GM18498 (cell line): ENCODE results near the gene IDI2.
"Not testable (repeated sequence)": the region's sequence is repeated elsewhere in the genome, so short reads cannot be mapped to it uniquely, and the experiment has no call there.

Source experiments
- ATAC-seq: cut with Tn5 transposase; IDR thresholded peaks from one replicate; pipeline ENCODE4 v1.9.1; 2021; ENCODE audit warnings: mild to moderate bottlenecking, moderate library complexity; ENCODE audit not compliant: unreplicated experiment

IDI2 gene

DNA sequence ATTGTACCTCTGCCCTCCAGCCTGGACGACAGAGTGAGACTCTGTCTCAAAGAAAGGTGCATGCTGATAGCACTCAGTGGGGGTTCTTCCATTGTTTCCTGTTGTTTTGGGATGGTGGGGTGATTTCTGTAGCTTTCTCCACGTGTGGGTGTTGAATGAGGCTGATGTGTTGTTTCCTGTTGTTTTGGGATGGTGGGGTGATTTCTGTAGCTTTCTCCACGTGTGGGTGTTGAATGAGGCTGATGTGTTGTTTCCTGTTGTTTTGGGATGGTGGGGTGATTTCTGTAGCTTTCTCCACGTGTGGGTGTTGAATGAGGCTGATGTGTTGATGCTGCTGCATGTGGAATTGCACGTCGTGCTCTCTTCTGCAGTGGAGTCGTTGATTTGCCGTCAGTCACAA lies 15.7 kb downstream of the IDI2 start:
- ATAC-seq: not testable (repeated sequence)

DNA sequence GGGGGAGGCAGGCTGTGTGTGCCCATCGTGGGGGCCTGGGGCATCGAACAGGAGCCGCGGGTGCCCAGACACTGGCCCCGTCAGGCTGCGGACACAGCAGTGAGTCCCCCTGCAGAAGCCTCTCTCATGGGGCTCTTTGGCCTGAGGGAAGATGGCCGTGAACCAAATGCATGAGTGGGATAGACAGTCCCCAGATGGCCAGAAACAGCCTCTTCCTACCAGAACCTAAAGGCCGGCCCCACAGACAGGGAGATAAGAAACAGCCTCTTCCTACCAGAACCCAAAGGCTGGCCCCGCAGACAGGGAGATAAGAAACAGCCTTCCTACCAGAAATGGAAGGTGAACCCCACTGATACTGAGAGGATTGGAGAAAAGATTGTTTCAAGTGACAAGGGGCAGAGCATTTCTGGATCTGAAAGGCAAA lies 16.6 kb downstream of the IDI2 start:
- ATAC-seq: no peak

DNA sequence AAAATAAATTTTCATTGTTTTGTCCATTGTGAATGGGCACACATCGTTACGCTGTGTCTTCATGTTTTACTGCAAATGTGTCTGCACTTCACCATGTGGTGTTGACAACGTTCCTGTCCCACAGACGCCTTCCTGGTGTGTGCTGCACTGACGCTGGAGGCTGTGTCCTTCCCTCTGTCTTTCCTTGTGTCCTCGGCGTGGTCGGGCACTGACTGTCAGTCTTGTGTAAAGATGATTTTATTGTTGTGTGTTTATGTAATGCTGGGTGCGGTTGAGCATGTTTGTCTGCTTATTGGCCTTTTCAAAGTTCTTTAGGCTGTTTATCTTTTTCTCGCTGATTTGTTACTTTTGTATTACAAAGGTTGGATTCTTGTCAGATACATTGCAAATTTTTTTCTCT lies 18.1 kb downstream of the IDI2 start:
- ATAC-seq: no peak

DNA sequence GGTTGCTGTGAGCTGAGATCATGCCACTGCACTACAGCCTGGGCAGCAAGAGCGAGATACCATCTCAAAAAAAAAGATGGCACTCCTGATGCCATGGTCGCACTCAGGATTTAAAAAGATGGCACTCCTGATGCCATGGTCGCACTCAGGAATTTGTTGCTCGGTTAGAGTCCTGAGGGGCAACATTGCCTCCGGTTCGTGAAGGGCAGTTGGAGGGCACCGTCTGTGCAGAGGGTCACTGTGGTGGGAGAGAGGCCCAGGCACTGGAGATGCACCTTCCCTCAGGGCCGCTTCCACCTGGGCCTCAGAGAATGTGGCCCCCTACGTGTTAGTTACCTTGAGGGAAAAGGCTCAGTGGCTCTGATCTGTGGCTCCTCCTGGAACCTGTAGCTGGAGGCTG lies 19.1 kb downstream of the IDI2 start:
- ATAC-seq: no peak

DNA sequence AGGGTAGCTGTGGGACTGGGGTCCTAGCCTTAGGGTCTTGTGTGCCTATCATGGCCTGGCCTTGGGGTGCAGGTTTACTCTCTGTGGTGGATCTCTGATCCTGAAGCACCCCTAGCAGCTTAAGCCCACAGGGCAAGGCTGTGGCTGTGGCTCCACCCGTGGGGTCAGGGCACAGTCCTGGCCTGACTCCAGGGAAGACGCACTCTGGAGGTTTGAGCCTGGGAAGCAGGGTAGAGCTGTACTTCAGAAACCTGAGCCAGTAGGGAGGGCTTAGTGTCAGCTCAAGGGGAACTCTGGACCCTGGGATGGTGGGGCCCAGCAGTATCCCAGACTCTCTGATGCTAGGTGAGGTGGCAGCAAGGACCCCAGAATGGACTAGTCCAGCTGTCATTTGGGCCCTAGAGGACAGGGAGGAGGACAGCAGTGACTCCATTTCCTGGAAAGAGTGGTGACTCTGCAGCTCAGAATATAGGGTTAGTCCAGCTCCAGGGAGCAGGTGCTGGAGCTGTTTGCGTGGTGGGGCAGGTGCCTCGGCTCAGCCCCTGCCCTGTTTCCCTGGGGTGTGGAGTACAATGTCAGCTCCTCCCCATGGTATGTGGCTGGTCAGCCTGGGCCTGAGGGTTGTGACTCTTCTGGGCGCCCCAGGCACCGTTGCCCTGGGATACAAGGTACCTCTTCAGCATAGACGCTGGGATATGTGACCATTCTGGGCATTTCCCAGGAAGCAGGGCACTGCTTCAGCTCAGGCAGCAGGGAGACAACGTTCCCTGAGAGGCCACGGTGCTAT lies 21.6 kb downstream of the IDI2 start:
- no peak for ATAC-seq

DNA sequence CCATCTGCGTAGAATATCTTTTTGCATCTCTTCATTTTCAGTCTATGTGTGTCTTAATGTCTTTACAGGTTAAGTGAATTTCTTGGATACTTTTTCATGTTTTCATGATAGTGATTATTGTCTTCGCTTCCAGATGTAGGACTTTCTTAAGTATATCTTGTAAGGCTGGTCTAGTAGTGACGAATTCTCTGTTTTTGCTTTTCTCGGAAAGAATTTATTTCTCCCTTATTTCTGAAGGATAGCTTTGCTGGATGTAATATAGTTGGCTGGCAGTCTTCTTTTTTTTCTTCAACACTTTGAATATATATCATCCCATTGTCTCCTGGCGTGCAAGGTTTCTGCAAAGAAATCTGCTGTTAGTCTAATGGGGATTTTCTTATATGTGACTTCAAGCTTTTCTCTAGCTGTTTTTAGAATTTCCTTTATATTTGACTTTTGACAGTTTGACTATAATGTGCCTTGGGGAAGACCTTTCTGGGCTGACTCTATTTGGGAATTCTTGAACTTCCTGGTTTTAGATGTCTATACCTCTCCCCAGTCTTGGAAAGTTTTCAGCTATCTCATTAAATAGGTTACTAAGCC lies 23.1 kb downstream of the IDI2 start:
- no peak for ATAC-seq

DNA sequence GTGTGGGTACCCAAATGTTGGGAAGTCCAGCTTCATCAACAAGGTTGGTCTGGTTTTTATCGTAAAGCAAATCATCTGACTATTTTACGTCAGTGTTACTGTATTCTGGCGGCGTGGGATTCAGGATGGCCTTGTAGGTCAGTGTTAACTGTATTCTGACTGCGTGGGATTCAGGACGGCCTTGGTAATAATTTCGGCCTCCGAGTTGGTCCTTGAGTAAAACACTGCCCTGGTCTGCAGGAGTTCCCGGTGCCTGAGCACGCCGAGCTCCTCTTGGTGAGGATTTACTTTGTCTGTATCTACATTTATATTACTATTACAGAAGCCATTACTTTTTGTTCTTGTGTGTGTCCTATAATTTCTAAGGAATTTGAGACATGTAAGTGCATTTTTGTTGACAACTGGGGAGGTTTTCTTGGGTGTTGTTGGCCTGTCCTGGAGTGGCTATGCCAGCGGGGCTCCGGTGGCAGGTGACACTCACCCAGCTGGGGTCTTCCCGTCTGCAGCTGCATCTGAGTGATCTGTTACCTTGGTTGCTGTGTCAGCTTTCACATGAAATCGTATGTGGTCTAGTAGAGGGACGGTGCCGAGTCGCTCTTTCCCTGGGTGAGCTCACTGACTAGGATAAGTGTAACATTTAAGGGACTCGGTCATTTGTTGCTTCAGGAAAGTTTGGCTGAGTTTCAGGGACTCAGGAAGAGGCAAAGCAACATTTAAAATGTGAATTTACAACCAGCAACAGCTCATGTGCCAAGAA lies 28.2 kb downstream of the IDI2 start:
- ATAC-seq: no peak

DNA sequence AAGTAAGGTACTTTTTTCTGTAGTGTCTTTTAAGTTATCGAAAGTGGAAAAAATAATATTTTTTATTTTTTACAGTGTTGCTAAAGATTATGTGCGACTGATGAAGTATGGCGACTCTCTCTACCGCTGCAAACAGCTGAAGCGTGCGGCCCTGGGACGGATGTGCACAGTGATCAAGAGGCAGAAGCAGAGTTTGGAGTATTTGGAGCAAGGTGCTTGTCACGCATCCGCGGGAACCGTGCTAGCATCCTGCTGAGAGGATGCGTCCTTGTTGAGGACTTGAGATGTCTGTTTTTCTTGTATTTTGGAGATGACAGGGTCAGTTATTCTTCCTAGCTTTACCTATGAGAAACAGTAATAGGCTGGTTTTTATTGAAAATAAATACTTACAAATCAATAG lies 29.6 kb downstream of the IDI2 start:
- ATAC-seq: no peak

DNA sequence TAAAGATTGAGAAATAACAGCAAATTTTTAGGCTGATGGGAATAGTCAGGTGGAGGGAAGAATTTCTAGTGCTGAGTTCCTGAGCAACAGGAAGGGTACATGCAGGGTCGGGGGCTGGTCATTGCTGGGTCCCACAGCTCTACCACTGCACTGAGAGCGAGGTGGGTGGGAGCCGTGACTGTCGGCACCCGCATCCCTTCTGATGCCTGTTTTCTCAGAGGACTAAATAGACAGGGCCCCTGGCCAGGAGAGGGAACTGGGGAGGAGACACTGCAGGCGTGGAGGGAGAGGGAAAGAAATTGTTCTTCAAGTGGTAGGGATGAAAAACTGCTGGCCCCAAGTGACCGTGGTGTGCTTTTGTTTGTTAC lies 30.1 kb downstream of the IDI2 start:
- no peak for ATAC-seq

DNA sequence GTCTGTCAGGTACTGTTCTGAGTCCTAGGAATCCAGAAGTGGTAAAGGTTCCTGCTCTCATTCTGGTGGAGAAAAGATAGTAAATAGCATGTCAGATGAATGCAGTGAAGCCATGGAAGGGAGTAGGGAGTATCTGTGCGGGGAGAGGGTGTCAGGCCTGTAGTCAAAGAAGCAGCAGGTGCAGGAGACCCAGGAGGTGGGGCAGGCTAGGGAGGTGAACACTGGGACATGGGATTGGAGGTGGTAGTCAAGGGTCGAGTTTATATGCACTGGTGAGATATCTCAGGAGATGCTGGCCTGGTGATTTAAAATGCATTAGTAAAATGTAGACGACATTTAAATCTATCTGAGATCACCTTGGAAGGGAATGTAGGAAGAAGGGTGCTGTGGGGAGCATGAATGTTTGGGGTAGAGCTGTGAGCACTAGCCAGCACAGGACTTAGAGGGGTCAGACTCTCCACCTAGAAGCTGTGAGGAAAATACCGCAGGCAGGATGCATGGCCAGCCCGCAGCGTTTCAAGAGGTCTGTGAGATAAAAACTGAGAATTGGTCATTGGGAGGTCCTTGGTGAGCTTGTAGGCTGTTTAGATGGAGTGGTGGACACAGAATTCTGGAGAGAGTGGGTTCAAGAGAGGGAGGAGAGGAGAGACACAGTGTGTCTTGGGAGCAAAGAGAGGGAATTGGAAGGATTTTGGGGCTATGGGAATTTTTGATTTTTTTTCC lies 30.7 kb downstream of the IDI2 start:
- ATAC-seq: no peak

DNA sequence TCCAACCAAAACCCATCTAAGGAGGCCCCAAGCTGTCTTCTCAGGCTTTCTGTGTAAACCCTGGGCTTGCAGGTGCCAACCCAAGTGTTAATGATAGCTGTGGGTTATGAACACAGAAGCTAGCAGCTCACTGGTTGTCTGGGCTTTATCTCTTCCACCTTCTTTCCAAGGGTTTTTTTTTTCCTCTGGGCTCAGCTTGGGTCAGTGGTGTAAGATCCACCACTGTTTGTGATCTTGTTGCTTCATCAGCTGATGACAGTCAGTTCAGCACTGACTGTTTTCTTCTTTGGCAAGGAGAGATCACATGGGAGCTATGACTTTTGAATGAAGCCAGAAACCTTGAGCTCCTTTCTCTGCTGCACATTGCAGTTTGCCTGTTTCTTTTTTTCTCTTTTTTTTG lies 32.8 kb downstream of the IDI2 start:
- no peak for ATAC-seq

DNA sequence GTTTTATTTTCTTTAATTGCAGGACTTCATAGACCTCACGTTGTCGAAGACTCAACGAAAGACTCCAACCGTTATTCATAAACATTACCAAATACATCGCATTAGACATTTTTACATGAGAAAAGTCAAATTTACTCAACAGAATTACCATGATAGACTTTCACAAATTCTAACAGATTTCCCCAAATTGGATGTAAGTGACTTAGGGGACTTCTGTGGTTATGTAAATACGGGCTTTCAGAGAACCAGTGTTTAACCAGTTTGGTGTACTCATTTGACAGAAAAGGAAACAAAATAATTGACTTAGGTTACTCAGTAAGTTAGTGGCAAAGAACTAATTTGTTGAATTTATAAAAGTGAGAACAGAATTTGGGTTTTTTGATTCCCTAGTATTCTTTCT lies 33.2 kb downstream of the IDI2 start:
- ATAC-seq: no peak

DNA sequence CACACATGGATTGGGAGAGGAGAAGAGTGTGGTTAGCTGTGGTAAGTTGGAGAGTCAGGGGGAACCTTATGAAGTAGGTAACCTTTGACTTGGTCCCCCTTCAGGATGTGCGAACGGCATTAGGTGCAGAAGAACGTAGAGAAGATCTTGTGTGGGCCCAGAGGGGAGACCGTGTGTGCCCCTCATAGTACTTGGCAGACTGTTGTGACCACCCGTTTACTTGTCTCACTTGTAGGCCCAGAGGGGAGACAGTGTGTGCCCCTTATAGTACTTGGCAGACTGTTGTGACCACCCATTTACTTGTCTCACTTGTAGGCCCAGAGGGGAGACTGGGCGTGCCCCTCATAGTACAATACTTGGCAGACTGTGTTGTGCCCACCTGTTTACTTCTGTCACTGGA lies 34.9 kb downstream of the IDI2 start:
- no peak for ATAC-seq

DNA sequence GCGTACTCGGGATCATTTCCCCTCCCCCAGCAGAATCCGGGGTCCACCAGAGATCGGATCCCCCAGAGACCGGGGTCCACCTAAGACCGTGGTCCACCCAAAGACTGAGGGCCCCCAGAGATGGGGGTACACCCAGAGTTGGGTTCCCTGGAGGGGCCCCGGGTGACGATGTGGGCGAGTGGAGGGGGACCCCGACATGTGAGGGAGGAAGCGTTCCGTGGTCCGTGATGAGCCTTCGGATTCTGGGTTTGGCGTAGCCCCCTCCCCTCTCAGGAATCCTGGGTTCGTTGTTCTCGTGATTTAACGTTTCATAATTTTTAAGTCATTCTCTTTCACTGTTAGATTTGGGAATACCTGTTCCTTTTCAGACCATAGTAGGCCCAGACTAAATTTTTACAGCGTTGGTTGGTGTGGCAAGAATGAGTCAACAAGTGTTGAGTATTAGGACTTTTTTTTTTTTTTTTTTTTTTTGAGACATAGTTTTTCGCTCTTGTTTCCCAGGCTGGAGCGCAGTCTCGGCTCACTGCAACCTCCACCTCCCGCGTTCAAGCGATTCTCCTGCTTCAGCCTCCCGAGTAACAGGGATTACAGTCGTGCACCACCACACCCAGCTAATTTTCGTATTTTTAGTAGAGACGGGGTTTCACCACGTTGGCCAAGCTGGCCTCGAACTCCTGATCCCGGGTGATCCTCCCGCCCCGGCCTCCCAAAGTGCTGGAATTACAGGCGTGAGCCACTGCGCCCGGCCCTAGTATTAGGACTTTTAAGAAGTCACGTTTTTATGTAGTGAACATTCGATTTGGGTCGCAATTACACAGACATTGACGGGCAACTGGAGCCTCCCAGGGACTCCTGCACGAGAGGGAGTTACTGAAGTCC lies 36.8 kb downstream of the IDI2 start:
- ATAC-seq: peak; percentile 17

DNA sequence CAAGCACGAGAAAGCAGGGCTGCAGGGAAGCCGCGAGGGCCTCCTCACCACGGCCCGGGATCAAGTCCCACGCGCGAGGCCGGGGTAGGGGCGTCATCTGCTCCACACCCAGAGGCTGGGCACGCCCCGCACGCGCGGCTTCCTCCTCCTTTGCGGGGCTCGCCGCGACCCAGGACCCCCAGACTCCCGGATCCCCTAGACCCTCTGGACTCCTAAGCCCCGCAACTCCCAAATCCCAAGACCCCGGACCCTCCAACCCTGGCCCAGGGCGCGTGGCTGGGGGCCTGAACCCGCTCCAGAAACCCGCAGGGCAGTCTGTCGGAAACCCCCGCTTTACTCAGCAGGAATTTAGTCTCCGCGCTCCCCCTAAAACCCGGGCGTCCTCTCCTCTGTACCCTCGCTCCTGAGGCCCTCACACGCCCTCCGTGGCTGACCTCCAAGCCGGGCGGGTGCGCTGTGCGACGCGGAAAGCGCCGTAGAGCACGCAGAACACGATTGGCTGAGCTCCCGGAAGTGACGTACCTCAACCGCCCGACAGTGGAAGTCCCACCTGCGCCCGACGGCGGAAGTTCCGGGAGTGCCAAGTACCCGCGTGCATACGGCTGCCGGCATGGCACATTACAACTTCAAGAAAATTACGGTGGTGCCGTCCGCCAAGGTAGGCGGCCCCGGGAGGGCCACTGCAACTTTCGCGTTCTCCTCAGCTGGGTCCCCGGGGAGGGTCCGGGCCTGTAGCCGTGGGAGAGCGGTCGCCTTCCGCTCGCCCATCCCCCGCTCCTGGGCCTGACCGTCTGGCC lies 37.6 kb downstream of the IDI2 start, which contains the start of gene GTPBP4:
TSS of gene GTPBP4 (plus strand) at position 565 of the 797 bp plus-strand sequence. CDS start at position 611, 46 bp downstream.
- ATAC-seq: peak; percentile 95

DNA sequence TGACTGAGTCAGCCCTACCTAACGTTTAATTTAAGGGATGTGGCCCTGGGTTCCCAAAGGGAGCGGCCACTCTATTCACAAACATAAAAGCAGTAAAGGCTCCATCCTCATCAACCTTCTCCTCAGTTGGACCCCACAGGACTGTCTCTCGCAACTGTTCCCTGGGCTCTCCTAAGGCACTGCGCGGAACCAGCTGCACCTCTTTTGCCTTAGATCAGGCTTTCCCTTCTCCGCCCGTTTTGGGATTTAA lies 38.1 kb downstream of the IDI2 start:
- ATAC-seq: no peak

DNA sequence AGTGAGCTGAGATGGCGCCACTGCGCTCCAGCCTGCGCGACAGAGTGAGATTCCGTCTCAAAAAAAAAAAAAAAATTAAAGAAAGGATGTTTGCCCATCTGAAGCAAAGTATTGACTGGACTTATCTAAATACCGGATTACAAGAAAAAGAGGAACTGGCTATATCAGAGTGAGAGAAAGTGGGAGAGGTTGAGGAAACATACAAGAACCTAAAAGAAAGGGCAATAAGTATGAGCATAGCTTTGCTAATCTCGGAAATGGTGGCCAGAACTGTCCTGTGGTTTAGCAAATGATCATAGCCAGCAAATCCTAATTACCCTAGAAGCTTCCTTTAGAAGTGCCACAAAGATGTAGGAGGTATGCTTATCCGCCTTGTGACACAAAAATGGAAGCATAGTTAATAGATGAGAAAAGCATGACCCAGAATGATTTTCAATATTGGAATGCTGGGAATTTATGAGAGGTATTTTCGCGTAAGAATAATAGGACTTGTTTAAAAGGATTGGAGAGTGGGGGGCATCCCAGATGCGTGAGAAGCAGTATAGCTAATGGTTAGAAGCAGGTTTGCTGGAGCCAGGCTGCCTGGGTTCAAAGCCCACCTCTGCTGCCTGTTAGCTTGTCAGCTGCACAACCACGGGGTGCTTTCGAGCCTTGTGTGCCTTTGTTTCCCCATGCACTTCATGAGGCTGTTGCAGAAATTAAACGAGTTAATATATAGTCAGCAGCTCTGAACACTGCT lies 38.6 kb downstream of the IDI2 start:
- no peak for ATAC-seq

DNA sequence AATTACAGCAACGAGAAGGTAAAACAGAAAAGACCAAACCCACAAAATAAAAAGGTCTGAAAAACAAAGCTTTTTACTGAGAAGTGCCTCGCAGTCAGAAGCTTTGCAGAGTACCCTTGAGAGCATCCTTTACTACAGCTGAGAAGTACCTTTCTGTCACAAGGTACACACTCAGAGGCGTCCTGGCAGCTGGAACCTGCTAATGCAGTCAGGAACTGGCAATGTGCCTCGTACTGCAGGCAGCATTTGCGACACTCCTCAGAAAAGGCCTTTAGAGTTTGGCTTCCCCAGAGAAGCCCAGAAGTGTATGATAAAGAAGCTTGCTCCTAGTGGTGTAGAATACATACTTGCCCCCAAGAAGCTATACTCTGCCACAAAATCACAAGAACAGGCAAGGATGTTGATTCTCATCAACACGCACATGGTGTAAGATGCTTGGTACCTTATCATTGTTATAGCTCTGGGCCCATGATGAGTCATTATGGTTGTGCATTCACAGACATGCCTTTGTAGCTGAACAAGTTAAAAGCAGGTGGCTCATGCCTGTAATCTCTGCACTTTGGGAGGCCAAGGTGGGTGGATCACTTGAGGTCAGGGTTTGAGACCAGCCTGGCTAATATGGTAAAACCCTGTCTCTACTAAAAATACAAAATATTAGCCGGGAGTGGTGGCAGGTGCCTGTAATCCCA lies 39.4 kb downstream of the IDI2 start:
- ATAC-seq: no peak

DNA sequence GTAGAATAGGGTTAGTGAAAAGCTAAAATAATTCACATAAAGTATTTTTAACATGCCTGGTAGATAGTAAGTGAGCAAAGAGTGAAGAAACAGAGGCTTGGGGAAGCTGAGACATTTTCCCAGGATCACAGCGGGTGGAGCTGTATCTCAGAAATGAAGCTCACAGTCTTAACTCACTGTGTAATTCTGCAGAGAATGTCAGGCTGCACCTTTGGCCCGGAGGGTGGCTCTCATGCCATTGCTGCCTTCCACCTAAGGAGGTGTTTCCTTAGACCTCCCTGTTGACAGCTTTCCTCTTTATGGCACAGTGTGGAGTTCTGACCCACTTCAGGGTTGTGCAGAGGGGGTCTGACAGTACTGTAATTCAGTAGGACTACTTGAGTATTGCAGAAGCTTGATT lies 40.3 kb downstream of the IDI2 start:
- no peak for ATAC-seq
